Measurements from ENCODE around the gene MYH9.

DNA sequence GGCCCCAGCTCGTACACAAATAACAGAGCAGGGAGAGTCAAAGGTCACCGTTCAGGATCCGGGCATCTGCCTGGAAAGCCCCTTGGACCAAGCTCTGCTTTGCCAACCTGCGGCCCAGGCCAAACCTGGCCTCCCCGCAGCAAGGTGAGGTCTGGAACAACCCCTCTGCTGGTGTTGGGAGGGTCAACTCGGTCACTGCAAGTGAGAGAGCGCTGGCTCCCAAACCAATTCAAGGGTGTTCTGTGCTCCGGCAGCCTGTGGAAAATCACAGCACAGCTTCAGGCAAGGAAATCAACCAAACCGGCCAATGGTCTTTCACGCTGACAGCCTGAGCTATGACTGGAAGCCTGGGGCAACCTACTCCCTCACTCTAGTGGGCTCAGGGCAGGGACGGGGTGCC, 63.4 kb downstream of the MYH9 start:
- no peak for TF ChIP-seq ZBTB21 (tag by site-specific recombination; IDR thresholded peaks at IDR 0.05)
- TF ChIP-seq, protein P1, sequence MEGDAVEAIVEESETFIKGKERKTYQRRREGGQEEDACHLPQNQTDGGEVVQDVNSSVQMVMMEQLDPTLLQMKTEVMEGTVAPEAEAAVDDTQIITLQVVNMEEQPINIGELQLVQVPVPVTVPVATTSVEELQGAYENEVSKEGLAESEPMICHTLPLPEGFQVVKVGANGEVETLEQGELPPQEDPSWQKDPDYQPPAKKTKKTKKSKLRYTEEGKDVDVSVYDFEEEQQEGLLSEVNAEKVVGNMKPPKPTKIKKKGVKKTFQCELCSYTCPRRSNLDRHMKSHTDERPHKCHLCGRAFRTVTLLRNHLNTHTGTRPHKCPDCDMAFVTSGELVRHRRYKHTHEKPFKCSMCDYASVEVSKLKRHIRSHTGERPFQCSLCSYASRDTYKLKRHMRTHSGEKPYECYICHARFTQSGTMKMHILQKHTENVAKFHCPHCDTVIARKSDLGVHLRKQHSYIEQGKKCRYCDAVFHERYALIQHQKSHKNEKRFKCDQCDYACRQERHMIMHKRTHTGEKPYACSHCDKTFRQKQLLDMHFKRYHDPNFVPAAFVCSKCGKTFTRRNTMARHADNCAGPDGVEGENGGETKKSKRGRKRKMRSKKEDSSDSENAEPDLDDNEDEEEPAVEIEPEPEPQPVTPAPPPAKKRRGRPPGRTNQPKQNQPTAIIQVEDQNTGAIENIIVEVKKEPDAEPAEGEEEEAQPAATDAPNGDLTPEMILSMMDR (tag by site-specific recombination; IDR thresholded peaks at IDR 0.05), result no peak
- TF ChIP-seq, protein P2, sequence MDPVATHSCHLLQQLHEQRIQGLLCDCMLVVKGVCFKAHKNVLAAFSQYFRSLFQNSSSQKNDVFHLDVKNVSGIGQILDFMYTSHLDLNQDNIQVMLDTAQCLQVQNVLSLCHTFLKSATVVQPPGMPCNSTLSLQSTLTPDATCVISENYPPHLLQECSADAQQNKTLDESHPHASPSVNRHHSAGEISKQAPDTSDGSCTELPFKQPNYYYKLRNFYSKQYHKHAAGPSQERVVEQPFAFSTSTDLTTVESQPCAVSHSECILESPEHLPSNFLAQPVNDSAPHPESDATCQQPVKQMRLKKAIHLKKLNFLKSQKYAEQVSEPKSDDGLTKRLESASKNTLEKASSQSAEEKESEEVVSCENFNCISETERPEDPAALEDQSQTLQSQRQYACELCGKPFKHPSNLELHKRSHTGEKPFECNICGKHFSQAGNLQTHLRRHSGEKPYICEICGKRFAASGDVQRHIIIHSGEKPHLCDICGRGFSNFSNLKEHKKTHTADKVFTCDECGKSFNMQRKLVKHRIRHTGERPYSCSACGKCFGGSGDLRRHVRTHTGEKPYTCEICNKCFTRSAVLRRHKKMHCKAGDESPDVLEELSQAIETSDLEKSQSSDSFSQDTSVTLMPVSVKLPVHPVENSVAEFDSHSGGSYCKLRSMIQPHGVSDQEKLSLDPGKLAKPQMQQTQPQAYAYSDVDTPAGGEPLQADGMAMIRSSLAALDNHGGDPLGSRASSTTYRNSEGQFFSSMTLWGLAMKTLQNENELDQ (tag by site-specific recombination; IDR thresholded peaks at IDR 0.05; ENCODE audit: low read depth), result no peak
- TF ChIP-seq REPIN1 (tag by site-specific recombination; IDR thresholded peaks at IDR 0.05; ENCODE audit: low read depth), result no peak
- TF ChIP-seq ZNF394 (tag by site-specific recombination; IDR thresholded peaks at IDR 0.05; ENCODE audit: borderline replicate concordance), result no peak
- TF ChIP-seq, protein P3, sequence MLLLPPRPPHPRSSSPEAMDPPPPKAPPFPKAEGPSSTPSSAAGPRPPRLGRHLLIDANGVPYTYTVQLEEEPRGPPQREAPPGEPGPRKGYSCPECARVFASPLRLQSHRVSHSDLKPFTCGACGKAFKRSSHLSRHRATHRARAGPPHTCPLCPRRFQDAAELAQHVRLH (tag by site-specific recombination; IDR thresholded peaks at IDR 0.05), result no peak
- TF ChIP-seq, protein P4, sequence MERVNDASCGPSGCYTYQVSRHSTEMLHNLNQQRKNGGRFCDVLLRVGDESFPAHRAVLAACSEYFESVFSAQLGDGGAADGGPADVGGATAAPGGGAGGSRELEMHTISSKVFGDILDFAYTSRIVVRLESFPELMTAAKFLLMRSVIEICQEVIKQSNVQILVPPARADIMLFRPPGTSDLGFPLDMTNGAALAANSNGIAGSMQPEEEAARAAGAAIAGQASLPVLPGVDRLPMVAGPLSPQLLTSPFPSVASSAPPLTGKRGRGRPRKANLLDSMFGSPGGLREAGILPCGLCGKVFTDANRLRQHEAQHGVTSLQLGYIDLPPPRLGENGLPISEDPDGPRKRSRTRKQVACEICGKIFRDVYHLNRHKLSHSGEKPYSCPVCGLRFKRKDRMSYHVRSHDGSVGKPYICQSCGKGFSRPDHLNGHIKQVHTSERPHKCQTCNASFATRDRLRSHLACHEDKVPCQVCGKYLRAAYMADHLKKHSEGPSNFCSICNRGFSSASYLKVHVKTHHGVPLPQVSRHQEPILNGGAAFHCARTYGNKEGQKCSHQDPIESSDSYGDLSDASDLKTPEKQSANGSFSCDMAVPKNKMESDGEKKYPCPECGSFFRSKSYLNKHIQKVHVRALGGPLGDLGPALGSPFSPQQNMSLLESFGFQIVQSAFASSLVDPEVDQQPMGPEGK (tag by site-specific recombination; IDR thresholded peaks at IDR 0.05), result no peak
- no peak for TF ChIP-seq ZFP41 (tag by site-specific recombination; IDR thresholded peaks at IDR 0.05; ENCODE audit: borderline replicate concordance)

Data from HEK293 (cell line).